Trophoblast cell (in vitro differentiated cells and primary cell): ENCODE data around the gene MFNG.

Experiments
- DNase-seq, 2 donors: peaks; one replicate each; pipeline ENCODE4 v3.0.0-alpha.2; 2016
- H2AFZ ChIP-seq: 2 replicates; pipeline ENCODE4 v1.6.1; 2013; ENCODE audit warnings: low read length, moderate library complexity, mild to moderate bottlenecking; ENCODE audit not compliant: insufficient read depth, poor library complexity
- H2AK5ac ChIP-seq: 2 replicates; pipeline ENCODE4 v1.6.1; 2013; ENCODE audit warnings: mild to moderate bottlenecking, low read length
- H2BK120ac ChIP-seq: 2 replicates; pipeline ENCODE4 v1.6.1; 2013; ENCODE audit warnings: low read length, mild to moderate bottlenecking, moderate library complexity; ENCODE audit not compliant: insufficient read depth, poor library complexity
- H2BK12ac ChIP-seq: 2 replicates; pipeline ENCODE4 v1.6.1; 2013; ENCODE audit warnings: mild to moderate bottlenecking, low read length, moderate library complexity
- H2BK5ac ChIP-seq: 2 replicates; pipeline ENCODE4 v1.6.1; 2013; ENCODE audit warnings: low read length, low read depth, moderate library complexity, mild to moderate bottlenecking; ENCODE audit not compliant: poor library complexity
- H3K14ac ChIP-seq: 2 replicates; pipeline ENCODE4 v1.6.1; 2013; ENCODE audit warnings: mild to moderate bottlenecking, low read length
- H3K18ac ChIP-seq: 2 replicates; pipeline ENCODE4 v1.6.1; 2013; ENCODE audit warnings: mild to moderate bottlenecking, low read length
- H3K23ac ChIP-seq: 2 replicates; pipeline ENCODE4 v1.6.1; 2013; ENCODE audit warnings: low read length
- H3K27ac ChIP-seq: 2 replicates; pipeline ENCODE4 v1.5.1; 2013; ENCODE audit warnings: low read depth, mild to moderate bottlenecking, inconsistent platforms, low read length, moderate library complexity
- H3K27me3 ChIP-seq: 2 replicates; pipeline ENCODE4 v1.6.1; 2013; ENCODE audit warnings: inconsistent platforms, mild to moderate bottlenecking, low read length, moderate library complexity; ENCODE audit not compliant: insufficient read depth
- H3K36me3 ChIP-seq, 2 experiments: 1 replicate in 1 of 2; 2 replicates in 1 of 2; pipeline ENCODE4 v1.6.1; 2013; ENCODE audit warnings: low read length in 2 of 2, mild to moderate bottlenecking in 2 of 2, moderate library complexity in 1 of 2; ENCODE audit not compliant: insufficient read depth in 2 of 2, control insufficient read depth in 1 of 2
- H3K4ac ChIP-seq: 2 replicates; pipeline ENCODE4 v1.6.1; 2013; ENCODE audit warnings: low read depth, mild to moderate bottlenecking, low read length, moderate library complexity
- H3K4me1 ChIP-seq, 2 experiments: 1 replicate in 1 of 2; 2 replicates in 1 of 2; pipeline ENCODE4 v1.6.1; 2013; ENCODE audit warnings: low read length in 2 of 2, mild to moderate bottlenecking in 2 of 2, moderate library complexity in 1 of 2; ENCODE audit not compliant: insufficient read depth in 2 of 2, control insufficient read depth in 1 of 2
- H3K4me2 ChIP-seq: 2 replicates; pipeline ENCODE4 v1.6.1; 2013; ENCODE audit warnings: inconsistent platforms, mild to moderate bottlenecking, low read length, moderate library complexity
- H3K4me3 ChIP-seq: 2 replicates; pipeline ENCODE4 v1.5.1; 2013; ENCODE audit warnings: mild to moderate bottlenecking, low read depth, low read length, inconsistent platforms
- H3K79me1 ChIP-seq: one replicate; pipeline ENCODE4 v1.6.1; 2013; ENCODE audit warnings: low read length
- H3K79me2 ChIP-seq: 2 replicates; pipeline ENCODE4 v1.6.1; 2013; ENCODE audit warnings: low read length, mild to moderate bottlenecking; ENCODE audit not compliant: control insufficient read depth, insufficient read depth, poor library complexity
- H3K9ac ChIP-seq: 2 replicates; pipeline ENCODE4 v1.6.1; 2013; ENCODE audit warnings: mild to moderate bottlenecking, low read length
- H3K9me3 ChIP-seq: 2 replicates; pipeline ENCODE4 v1.6.1; 2013; ENCODE audit warnings: low read depth, mild to moderate bottlenecking, control low read depth, inconsistent platforms, low read length; ENCODE audit not compliant: insufficient read depth
- H4K12ac ChIP-seq: 2 replicates; pipeline ENCODE4 v1.6.1; 2013; ENCODE audit warnings: low read depth, mild to moderate bottlenecking, low read length, moderate library complexity
- H4K8ac ChIP-seq: 2 replicates; pipeline ENCODE4 v1.6.1; 2013; ENCODE audit warnings: low read depth, mild to moderate bottlenecking, low read length, moderate library complexity
- H4K91ac ChIP-seq: one replicate; pipeline ENCODE4 v1.6.1; 2013; ENCODE audit warnings: low read depth, mild to moderate bottlenecking, low read length, moderate library complexity
- WGBS: extraction: QIAGEN DNeasy Blood & Tissue Kit; methylation state at CpG from one replicate; pipeline ENCODE4 v1.1.7; 2013; ENCODE audit warnings: missing lambda C conversion rate; ENCODE audit not compliant: insufficient read length, insufficient coverage; ENCODE audit errors: extremely low coverage; 5-methylcytosine and 5-hydroxymethylcytosine counted together

Gene MFNG

GRCh38 chr22:37420686-37421467 is 65.3 kb downstream of the MFNG start:
- H3K79me2 ChIP-seq, result no peaks in the 10 kb centered on the region
- H2BK12ac ChIP-seq, result no peak overlapping the region
- H3K14ac ChIP-seq, result no peak overlapping the region
- H4K12ac ChIP-seq, result no peak overlapping the region
- peak in 1 of 2 donors; percentile 24 for DNase-seq
- H4K8ac ChIP-seq, result no peak overlapping the region
- H3K23ac ChIP-seq, result no peak overlapping the region
- H3K18ac ChIP-seq, result no peak overlapping the region
- no peaks in the 10 kb centered on the region for H3K36me3 ChIP-seq
- no peaks in the 10 kb centered on the region for H3K4me1 ChIP-seq
- H3K4me2 ChIP-seq, result no peak overlapping the region
- no peak overlapping the region for H3K4ac ChIP-seq
- H3K27ac ChIP-seq, result no peak overlapping the region
- no peak overlapping the region for H2AK5ac ChIP-seq
- H2AFZ ChIP-seq, result no peak overlapping the region
- no CpG with 5 or more reads among the region's 18 CpGs for WGBS
- H3K4me3 ChIP-seq, result no peak overlapping the region
- H2BK120ac ChIP-seq, result no peak overlapping the region
- peaks cover 11% of the 10 kb centered on the region for H3K9me3 ChIP-seq
- no peak overlapping the region for H2BK5ac ChIP-seq
- H3K9ac ChIP-seq, result no peak overlapping the region
- no peak overlapping the region for H4K91ac ChIP-seq
- peaks cover 46% of the 10 kb centered on the region for H3K27me3 ChIP-seq
- no peaks in the 10 kb centered on the region for H3K79me1 ChIP-seq

GRCh38 chr22:37419969-37420685 is 66.1 kb downstream of the MFNG start:
- Histone ChIP-seq H4K8ac (no peak overlapping the region), H4K91ac (no peak overlapping the region), H4K12ac (no peak overlapping the region), H2BK12ac (no peak overlapping the region), H3K4me3 (peak overlapping the region; percentile 46), H3K9me3 (peaks cover 11% of the 10 kb centered on the region), H3K36me3 (no peaks in the 10 kb centered on the region), H3K18ac (no peak overlapping the region), H3K27ac (no peak overlapping the region), H3K79me1 (no peaks in the 10 kb centered on the region), H3K4me2 (peak overlapping the region; percentile 27), H3K4ac (no peak overlapping the region), H3K14ac (no peak overlapping the region), H2AFZ (no peak overlapping the region), H3K4me1 (no peaks in the 10 kb centered on the region), H2AK5ac (no peak overlapping the region), H2BK120ac (no peak overlapping the region), H3K27me3 (peaks cover 38% of the 10 kb centered on the region), H3K9ac (no peak overlapping the region), H3K79me2 (no peaks in the 10 kb centered on the region), H3K23ac (no peak overlapping the region), H2BK5ac (no peak overlapping the region)
- DNase-seq, result peak in 1 of 2 donors; percentile 25
- WGBS, result no CpG with 5 or more reads among the region's 70 CpGs

- Histone ChIP-seq H3K4me3 (no peak overlapping the region), H2BK120ac (no peak overlapping the region), H3K9me3 (peaks cover 11% of the 10 kb centered on the region), H3K14ac (no peak overlapping the region), H2AFZ (no peak overlapping the region), H4K12ac (no peak overlapping the region), H3K9ac (no peak overlapping the region), H3K4me2 (peak overlapping the region; percentile 27), H3K4ac (no peak overlapping the region), H2AK5ac (no peak overlapping the region), H3K79me2 (no peaks in the 10 kb centered on the region), H3K18ac (no peak overlapping the region), H4K91ac (no peak overlapping the region), H3K36me3 (no peaks in the 10 kb centered on the region), H2BK5ac (no peak overlapping the region), H2BK12ac (no peak overlapping the region), H3K79me1 (no peaks in the 10 kb centered on the region), H3K27me3 (peaks cover 33% of the 10 kb centered on the region), H3K27ac (no peak overlapping the region), H3K4me1 (no peaks in the 10 kb centered on the region), H4K8ac (no peak overlapping the region), H3K23ac (no peak overlapping the region)
- no CpG with 5 or more reads among the region's 43 CpGs for WGBS
- no peak for DNase-seq
Observed at GRCh38 chr22:37419370-37419968, 66.7 kb downstream of the MFNG start.
